22Rv1 (cell line): ENCODE measurements around the gene SHMT2.
A peak's percentile ranks its signal among the peaks of the same experiment; 100 is the strongest.

Experiments
- H3K27ac ChIP-seq: fragments of 450-650 bp; 2 replicates; pipeline ENCODE4 v1.5.1; 2017
- CTCF ChIP-seq: fragments of 450-650 bp; IDR thresholded peaks from 2 replicates; pipeline ENCODE4 v1.5.1; 2017; ENCODE audit warnings: mild to moderate bottlenecking
- ZFX ChIP-seq: fragments of 450-650 bp; IDR thresholded peaks from 2 replicates; pipeline ENCODE4 v1.6.1; 2017; ENCODE audit warnings: antibody characterized with exemption, borderline replicate concordance

Gene SHMT2

GRCh38 chr12:57219205-57219992 is 10.1 kb upstream of the SHMT2 start:
- H3K27ac ChIP-seq, result peak overlapping the region; percentile 70

GRCh38 chr12:57219993-57220754 is 9.3 kb upstream of the SHMT2 start:
- no peak for TF ChIP-seq ZFX
- TF ChIP-seq CTCF, result no peak
- no peak overlapping the region for H3K27ac ChIP-seq

More at GRCh38 chr12:57219205-57219992, 10.1 kb upstream of the SHMT2 start:
- TF ChIP-seq CTCF, result no peak
- TF ChIP-seq ZFX, result no peak

- TF ChIP-seq CTCF (no peak), ZFX (no peak)
- no peak overlapping the region for H3K27ac ChIP-seq
Measured at GRCh38 chr12:57220770-57221168, 8.7 kb upstream of the SHMT2 start.

GRCh38 chr12:57221169-57221917 is 8.2 kb upstream of the SHMT2 start:
- no peak overlapping the region for H3K27ac ChIP-seq

GRCh38 chr12:57222286-57223190 is 7.0 kb upstream of the SHMT2 start:
- TF ChIP-seq CTCF (no peak), ZFX (no peak)
- no peak overlapping the region for H3K27ac ChIP-seq

More at GRCh38 chr12:57221169-57221917, 8.2 kb upstream of the SHMT2 start:
- TF ChIP-seq CTCF (no peak), ZFX (no peak)
